Loucy (cell line): ENCODE results near the gene NCK1.
"Not testable (repeated sequence)": the region's sequence is repeated elsewhere in the genome, so short reads cannot be mapped to it uniquely, and the experiment has no call there.

Experiments used
- H2AFZ ChIP-seq: fragments of 200-600 bp; sonication (generic); 2 replicates; pipeline ENCODE4 v1.6.0; 2016; ENCODE audit warnings: antibody characterized with exemption, mild to moderate bottlenecking, low read length, moderate library complexity
- H3F3A ChIP-seq: fragments of 200-600 bp; 2 replicates; pipeline ENCODE4 v1.6.0; 2016; ENCODE audit warnings: antibody characterized with exemption, low read depth, mild to moderate bottlenecking
- H3K27me3 ChIP-seq: fragments of 200-600 bp; sonication (generic); 2 replicates; pipeline ENCODE4 v1.6.1; 2014; ENCODE audit warnings: low read length, mild to moderate bottlenecking; ENCODE audit not compliant: insufficient read depth, poor library complexity, severe bottlenecking
- H3K36me3 ChIP-seq: fragments of 200-600 bp; sonication (generic); 2 replicates; pipeline ENCODE4 v1.6.1; 2016; ENCODE audit warnings: low read length; ENCODE audit not compliant: insufficient read depth
- H3K4me1 ChIP-seq: fragments of 200-600 bp; sonication (generic); 2 replicates; pipeline ENCODE4 v1.5.1; 2014; ENCODE audit warnings: low read length, mild to moderate bottlenecking; ENCODE audit not compliant: insufficient read depth, poor library complexity, severe bottlenecking
- H3K4me2 ChIP-seq: fragments of 200-600 bp; sonication (generic); 2 replicates; pipeline ENCODE4 v1.6.0; 2014; ENCODE audit warnings: antibody characterized with exemption, low read length, low read depth, mild to moderate bottlenecking; ENCODE audit not compliant: poor library complexity, severe bottlenecking
- H3K4me3 ChIP-seq: fragments of 200-600 bp; sonication (generic); 2 replicates; pipeline ENCODE4 v1.5.1; 2014; ENCODE audit warnings: low read length, mild to moderate bottlenecking, mixed read lengths; ENCODE audit not compliant: poor library complexity, severe bottlenecking
- H3K79me2 ChIP-seq: fragments of 200-600 bp; sonication (generic); 2 replicates; pipeline ENCODE4 v1.6.1; 2014; ENCODE audit warnings: low read length; ENCODE audit not compliant: insufficient read depth
- H3K9ac ChIP-seq: fragments of 200-600 bp; sonication (generic); 2 replicates; pipeline ENCODE4 v1.6.0; 2014; ENCODE audit warnings: mild to moderate bottlenecking, low read depth, low read length, moderate library complexity; ENCODE audit not compliant: poor library complexity, severe bottlenecking
- H3K9me2 ChIP-seq: fragments of 200-600 bp; sonication (generic); replicated peaks from 2 replicates; pipeline ENCODE4 v1.6.1; 2016; ENCODE audit warnings: low read depth, low read length, mixed read lengths
- H3K9me3 ChIP-seq: fragments of 200-600 bp; sonication (generic); 2 replicates; pipeline ENCODE4 v1.6.1; 2014; ENCODE audit warnings: mild to moderate bottlenecking, antibody characterized with exemption, low read length, low read depth; ENCODE audit not compliant: insufficient read depth
- H4K20me1 ChIP-seq: fragments of 200-600 bp; sonication (generic); 2 replicates; pipeline ENCODE4 v1.6.0; 2014; ENCODE audit warnings: antibody characterized with exemption, low read length, mild to moderate bottlenecking; ENCODE audit not compliant: insufficient read depth, poor library complexity, severe bottlenecking
- EZH2phosphoT487 ChIP-seq: fragments of 200-600 bp; IDR thresholded peaks from 2 replicates; pipeline ENCODE4 v1.6.1; 2018; ENCODE audit warnings: antibody characterized with exemption, mild to moderate bottlenecking, moderate library complexity, borderline replicate concordance
- TF ChIP-seq, protein P1 (sequence below): fragments of 200-600 bp; sonication (generic); conservative IDR thresholded peaks from 2 replicates; pipeline ENCODE4 v1.5.1; 2014; ENCODE audit warnings: mild to moderate bottlenecking, antibody characterized with exemption, low read length

NCK1 gene

DNA sequence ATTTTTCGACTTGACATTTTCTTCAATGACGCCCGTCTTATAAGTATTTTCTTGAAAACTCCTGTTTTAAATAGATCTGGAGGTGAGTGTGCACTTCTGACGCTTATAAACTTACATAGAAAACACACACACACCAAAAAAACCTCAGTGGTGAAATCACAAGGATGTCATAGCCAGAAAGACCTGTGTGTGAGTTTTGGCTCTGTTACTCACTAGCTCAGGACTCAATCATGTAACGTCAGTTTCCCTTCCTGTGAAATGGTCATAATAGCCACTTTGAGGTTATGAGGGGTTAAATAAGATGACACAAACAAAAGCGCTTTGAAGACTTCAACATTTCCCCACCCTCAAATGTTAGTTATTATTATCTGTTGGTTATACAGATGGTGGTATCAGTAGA is 97.6 kb downstream of the NCK1 start:
- H4K20me1 ChIP-seq, result no peaks in the 10 kb centered on the region
- no peak overlapping the region for H2AFZ ChIP-seq
- no peaks in the 10 kb centered on the region for H3K9me2 ChIP-seq
- H3K9me3 ChIP-seq, result no peaks in the 10 kb centered on the region
- H3K9ac ChIP-seq, result no peak overlapping the region
- H3K27me3 ChIP-seq, result no peaks in the 10 kb centered on the region
- peaks cover 2% of the 10 kb centered on the region; the same call in 1 of the 2 replicates for H3K36me3 ChIP-seq
- no peak overlapping the region for H3K4me3 ChIP-seq
- H3K4me2 ChIP-seq, result no peak overlapping the region
- TF ChIP-seq, protein P1, sequence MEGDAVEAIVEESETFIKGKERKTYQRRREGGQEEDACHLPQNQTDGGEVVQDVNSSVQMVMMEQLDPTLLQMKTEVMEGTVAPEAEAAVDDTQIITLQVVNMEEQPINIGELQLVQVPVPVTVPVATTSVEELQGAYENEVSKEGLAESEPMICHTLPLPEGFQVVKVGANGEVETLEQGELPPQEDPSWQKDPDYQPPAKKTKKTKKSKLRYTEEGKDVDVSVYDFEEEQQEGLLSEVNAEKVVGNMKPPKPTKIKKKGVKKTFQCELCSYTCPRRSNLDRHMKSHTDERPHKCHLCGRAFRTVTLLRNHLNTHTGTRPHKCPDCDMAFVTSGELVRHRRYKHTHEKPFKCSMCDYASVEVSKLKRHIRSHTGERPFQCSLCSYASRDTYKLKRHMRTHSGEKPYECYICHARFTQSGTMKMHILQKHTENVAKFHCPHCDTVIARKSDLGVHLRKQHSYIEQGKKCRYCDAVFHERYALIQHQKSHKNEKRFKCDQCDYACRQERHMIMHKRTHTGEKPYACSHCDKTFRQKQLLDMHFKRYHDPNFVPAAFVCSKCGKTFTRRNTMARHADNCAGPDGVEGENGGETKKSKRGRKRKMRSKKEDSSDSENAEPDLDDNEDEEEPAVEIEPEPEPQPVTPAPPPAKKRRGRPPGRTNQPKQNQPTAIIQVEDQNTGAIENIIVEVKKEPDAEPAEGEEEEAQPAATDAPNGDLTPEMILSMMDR, result no peak
- TF ChIP-seq EZH2phosphoT487, result no peak
- no peaks in the 10 kb centered on the region for H3K4me1 ChIP-seq
- H3F3A ChIP-seq, result no peaks in the 10 kb centered on the region
- no peaks in the 10 kb centered on the region for H3K79me2 ChIP-seq

DNA sequence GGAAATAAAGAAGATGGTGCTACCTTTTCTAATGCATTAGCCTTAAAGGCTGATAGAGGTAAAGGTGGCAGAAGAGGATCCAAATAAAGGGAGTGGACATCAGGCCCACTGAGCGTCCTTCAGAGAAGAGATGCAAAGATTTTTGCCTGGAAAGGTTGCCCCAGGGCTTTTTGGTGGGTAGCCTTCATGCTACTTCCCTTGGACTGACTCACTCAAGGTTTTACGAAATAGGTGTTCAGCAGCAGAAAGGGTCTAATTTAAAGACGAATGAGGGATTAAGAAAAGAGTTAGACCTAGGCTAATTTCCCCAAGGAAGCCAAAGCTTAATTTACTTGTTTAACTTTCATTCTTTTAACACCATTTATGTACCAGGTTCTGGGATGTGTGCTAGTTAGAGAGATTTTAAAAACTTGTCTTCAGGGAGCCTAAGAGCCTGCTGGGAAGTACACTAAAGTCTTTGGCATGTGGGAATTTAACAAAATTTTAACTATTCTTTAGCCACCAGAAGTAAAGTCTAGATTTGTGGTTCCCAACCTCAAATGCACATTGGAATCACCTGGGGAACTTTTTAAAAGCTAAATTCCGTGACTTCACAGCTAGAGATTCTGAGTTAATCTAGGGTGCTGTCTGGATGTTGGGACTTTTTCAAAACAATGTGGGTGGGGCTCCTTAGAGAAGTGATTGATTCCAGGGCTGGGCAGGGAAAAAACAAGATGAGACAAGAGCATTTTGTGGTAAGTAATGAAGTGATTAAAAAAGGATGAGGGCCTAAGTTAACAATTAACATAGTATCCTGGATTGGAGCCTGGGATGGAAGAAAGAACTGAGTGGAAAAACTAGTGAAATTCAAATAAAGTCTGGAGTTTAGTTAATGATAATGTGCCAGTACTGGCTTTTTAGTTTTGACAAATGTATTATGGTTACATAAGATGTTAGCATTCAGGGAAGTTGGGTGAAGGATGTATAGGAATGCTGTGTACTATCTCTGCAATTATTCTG is 99.1 kb downstream of the NCK1 start:
- no peak overlapping the region for H3K4me2 ChIP-seq
- H3K4me1 ChIP-seq, result no peaks in the 10 kb centered on the region
- no peaks in the 10 kb centered on the region for H3F3A ChIP-seq

DNA sequence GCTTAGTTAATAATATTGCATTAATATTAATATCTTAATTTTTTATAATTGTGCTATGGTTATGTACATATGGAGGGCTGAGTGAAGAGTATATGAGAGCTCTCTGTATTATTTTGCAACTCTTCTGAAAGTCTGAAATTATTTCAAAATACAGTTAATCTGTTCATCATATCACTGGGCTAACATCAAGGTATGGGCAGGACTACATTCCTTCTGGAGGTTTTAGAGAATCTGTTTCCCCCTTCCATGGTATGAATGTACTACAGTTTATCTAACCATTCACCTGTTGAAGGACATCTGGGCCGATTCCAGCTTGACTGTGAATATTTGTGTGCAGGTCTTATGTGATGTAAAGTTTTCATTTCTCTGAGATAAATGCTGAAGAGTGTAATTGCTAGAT is 100.9 kb downstream of the NCK1 start:
- H3K9me3 ChIP-seq, result no peaks in the 10 kb centered on the region
- H3K79me2 ChIP-seq, result no peaks in the 10 kb centered on the region
- no peaks in the 10 kb centered on the region for H4K20me1 ChIP-seq
- no peaks in the 10 kb centered on the region for H3K27me3 ChIP-seq
- no peak overlapping the region for H2AFZ ChIP-seq
- H3K9ac ChIP-seq, result no peak overlapping the region
- TF ChIP-seq EZH2phosphoT487, result no peak
- TF ChIP-seq, protein P1, result no peak
- no peak overlapping the region for H3K4me2 ChIP-seq
- H3F3A ChIP-seq, result no peaks in the 10 kb centered on the region
- no peaks in the 10 kb centered on the region for H3K4me1 ChIP-seq
- peaks cover 2% of the 10 kb centered on the region; the same call in 1 of the 2 replicates for H3K36me3 ChIP-seq
- no peaks in the 10 kb centered on the region for H3K9me2 ChIP-seq
- H3K4me3 ChIP-seq, result no peak overlapping the region

More for the DNA sequence above, 99.1 kb downstream of the NCK1 start:
- TF ChIP-seq, protein P1, result no peak
- TF ChIP-seq EZH2phosphoT487, result no peak
- Histone ChIP-seq H3K27me3 (no peaks in the 10 kb centered on the region), H3K9ac (no peak overlapping the region), H3K9me2 (no peaks in the 10 kb centered on the region), H3K4me3 (no peak overlapping the region), H4K20me1 (no peaks in the 10 kb centered on the region), H3K36me3 (peaks cover 2% of the 10 kb centered on the region; the same call in 1 of the 2 replicates), H2AFZ (no peak overlapping the region), H3K79me2 (no peaks in the 10 kb centered on the region), H3K9me3 (no peaks in the 10 kb centered on the region)

DNA sequence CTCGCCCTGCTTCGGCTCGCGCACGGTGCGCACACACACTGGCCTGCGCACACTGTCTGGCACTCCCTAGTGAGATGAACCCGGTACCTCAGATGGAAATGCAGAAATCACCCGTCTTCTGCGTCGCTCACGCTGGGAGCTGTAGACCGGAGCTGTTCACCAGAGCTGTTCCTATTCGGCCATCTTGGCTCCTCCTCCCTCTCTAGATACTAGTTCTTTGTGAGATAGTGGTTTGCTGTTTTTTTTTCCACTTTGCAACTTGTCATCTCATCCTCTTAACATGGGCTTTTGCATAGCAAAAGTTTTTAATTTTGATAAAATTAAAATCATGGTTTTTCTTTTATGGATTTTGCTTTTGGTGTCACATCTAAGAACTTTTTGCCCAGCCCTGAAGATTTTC is 107.5 kb downstream of the NCK1 start:
- not testable (repeated sequence) for H3K79me2 ChIP-seq, H3K9ac ChIP-seq

More for the DNA sequence above, 107.5 kb downstream of the NCK1 start:
- H3K4me3 ChIP-seq, H3K9me2 ChIP-seq, H4K20me1 ChIP-seq, H3F3A ChIP-seq, H3K36me3 ChIP-seq, H3K4me1 ChIP-seq, H2AFZ ChIP-seq, H3K4me2 ChIP-seq, H3K27me3 ChIP-seq, H3K9me3 ChIP-seq: not testable (repeated sequence)
